Activated B cell treated with CpG ODN at 0.5 μM for 24 hours (primary cell): ENCODE data around the gene PPIL3. TPM values are rescaled to one million over a fixed set of nuclear protein-coding genes. Genes with fewer than 3 reads are reported as not detected.

ENCODE experiments used
- ATAC-seq: fragments of 200-7000 bp; cut with Tn5 transposase; one replicate; pipeline ENCODE4 v1.10.0; 2021; ENCODE audit warnings: low read depth, mild to moderate bottlenecking, moderate library complexity
- CTCF ChIA-PET: fragments of 350-600 bp; sonication (Branson Sonifier 250); formaldehyde crosslinking; loops from one replicate; lab custom pipeline; 2021; ENCODE audit warnings: antibody characterized with exemption; lab: Charles Lee
- POLR2A ChIA-PET: fragments of 350-600 bp; sonication (Branson Sonifier 250); formaldehyde crosslinking; loops from one replicate; lab custom pipeline; 2021; ENCODE audit warnings: antibody characterized with exemption; lab: Charles Lee
- DNase-seq: peaks from one replicate; pipeline ENCODE4 v3.0.0; 2022
- H3K27ac Mint-ChIP-seq: one replicate; pipeline ENCODE4 v1.8.0; 2020; ENCODE audit warnings: mixed read lengths
- H3K27me3 Mint-ChIP-seq: one replicate; pipeline ENCODE4 v1.8.0; 2021; ENCODE audit warnings: mixed read lengths
- H3K36me3 Mint-ChIP-seq: one replicate; pipeline ENCODE4 v1.8.0; 2021; ENCODE audit warnings: low read depth, mixed read lengths
- H3K4me1 Mint-ChIP-seq: one replicate; pipeline ENCODE4 v1.8.0; 2021; ENCODE audit warnings: mixed read lengths
- H3K4me3 Mint-ChIP-seq: one replicate; pipeline ENCODE4 v1.8.0; 2020; ENCODE audit warnings: mild to moderate bottlenecking, mixed read lengths
- H3K9me3 Mint-ChIP-seq: one replicate; pipeline ENCODE4 v1.8.0; 2020; ENCODE audit warnings: mixed read lengths
- intact Hi-C: fragments of 100-400 bp; cut with micrococcal nuclease; formaldehyde crosslinking; loops from one replicate; pipeline ENCODE4 v1.15.1; 2024
- total RNA-seq: library from RNA; stranded (reverse); gene quantifications from 2 replicates; pipeline ENCODE4 v1.2.3, GENCODE V29; 2022
- TF ChIP-seq, protein P1 (sequence below): fragments of 200-600 bp; IDR thresholded peaks from one replicate; pipeline ENCODE4 v1.8.0; 2022; ENCODE audit warnings: antibody characterized with exemption, mild to moderate bottlenecking

Gene PPIL3
- total RNA-seq, 1 donor from 2014 or later, result 52.5 TPM

DNA sequence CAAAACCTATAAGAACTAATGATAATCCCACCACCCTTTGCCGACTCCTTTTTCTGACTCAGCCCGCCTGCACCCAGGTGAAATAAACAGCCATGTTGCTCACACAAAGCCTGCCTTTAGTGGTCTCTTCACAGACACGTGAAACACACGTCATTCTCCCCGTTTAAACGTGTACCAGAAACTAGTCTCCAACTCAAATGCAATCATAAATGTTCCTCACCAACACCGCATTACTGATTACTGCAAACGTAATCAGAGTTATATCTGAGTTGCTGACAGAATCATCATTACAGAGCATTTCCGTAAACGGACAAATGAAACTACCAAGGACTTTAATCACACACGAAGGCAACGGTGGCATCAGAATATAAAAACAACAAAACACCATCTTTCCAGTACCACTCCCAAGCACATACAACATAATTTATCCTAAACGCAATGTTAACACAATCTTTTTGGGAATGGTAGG, 26.3 kb downstream of the PPIL3 start:
- H3K36me3 Mint-ChIP-seq, result peaks cover 66% of the 10 kb centered on the region
- peak; percentile 5 for ATAC-seq
- peaks cover 58% of the 10 kb centered on the region for H3K4me1 Mint-ChIP-seq
- intact Hi-C loops, result loop anchor here (5.0 to 10.0 kb wide), 5 partner anchors 335 to 1405 kb away; partner anchors contain the start of genes ALS2, C2orf69, NOP58 and SGO2
- DNase-seq, result no peak
- ChIA-PET CTCF (no interaction called here), POLR2A (interaction anchor here (2.4 to 2.8 kb wide), 2 partner anchors 14 to 254 kb away, joined by 24 to 52 read pairs; partner anchors contain the start of gene CFLAR)
- H3K4me3 Mint-ChIP-seq, result peak overlapping the region; percentile 100
- TF ChIP-seq, protein P1, sequence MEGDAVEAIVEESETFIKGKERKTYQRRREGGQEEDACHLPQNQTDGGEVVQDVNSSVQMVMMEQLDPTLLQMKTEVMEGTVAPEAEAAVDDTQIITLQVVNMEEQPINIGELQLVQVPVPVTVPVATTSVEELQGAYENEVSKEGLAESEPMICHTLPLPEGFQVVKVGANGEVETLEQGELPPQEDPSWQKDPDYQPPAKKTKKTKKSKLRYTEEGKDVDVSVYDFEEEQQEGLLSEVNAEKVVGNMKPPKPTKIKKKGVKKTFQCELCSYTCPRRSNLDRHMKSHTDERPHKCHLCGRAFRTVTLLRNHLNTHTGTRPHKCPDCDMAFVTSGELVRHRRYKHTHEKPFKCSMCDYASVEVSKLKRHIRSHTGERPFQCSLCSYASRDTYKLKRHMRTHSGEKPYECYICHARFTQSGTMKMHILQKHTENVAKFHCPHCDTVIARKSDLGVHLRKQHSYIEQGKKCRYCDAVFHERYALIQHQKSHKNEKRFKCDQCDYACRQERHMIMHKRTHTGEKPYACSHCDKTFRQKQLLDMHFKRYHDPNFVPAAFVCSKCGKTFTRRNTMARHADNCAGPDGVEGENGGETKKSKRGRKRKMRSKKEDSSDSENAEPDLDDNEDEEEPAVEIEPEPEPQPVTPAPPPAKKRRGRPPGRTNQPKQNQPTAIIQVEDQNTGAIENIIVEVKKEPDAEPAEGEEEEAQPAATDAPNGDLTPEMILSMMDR, result no peak
- peak overlapping the region; percentile 100 for H3K27ac Mint-ChIP-seq
- no peaks in the 10 kb centered on the region for H3K9me3 Mint-ChIP-seq
- H3K27me3 Mint-ChIP-seq, result no peaks in the 10 kb centered on the region

DNA sequence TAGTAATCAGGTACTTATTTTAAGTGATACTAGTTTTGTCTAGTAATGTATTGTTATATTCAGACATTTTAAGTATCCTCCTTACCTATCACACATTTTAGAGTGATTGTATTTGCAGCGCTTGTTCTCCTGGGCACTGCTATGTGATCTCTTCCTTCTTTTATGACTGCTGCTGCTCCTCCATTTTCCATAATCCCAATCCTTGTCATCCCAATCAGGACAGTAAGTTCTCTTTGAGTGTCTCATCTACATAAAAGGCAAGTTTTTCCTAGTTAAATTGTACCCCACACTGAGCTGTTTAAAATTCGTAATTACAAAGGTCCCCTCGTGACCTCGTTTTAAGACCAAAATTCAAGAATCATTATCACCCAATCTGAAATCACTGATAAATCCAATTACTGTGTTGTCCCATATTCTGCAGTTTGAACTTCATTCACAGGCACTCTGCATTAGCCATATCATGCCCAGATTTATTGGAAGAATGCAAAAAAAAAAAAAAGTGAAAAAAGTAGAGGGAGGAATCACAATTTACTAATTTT, 27.2 kb downstream of the PPIL3 start:
- TF ChIP-seq, protein P1, result no peak
- DNase-seq (no peak), ATAC-seq (no peak)
- no peaks in the 10 kb centered on the region for H3K9me3 Mint-ChIP-seq
- CTCF ChIA-PET, result no interaction called here
- peak overlapping the region; percentile 100 for H3K4me3 Mint-ChIP-seq
- intact Hi-C loops, result loop anchor here (5.0 to 10.0 kb wide), 5 partner anchors 334 to 1406 kb away; partner anchors contain the start of genes ALS2, C2orf69, NOP58 and SGO2
- H3K27ac Mint-ChIP-seq, result peak overlapping the region; percentile 100
- peaks cover 74% of the 10 kb centered on the region for H3K36me3 Mint-ChIP-seq
- H3K4me1 Mint-ChIP-seq, result peaks cover 56% of the 10 kb centered on the region
- POLR2A ChIA-PET, result interaction anchor here (0.7 to 0.9 kb wide), 2 partner anchors 254 to 636 kb away, joined by 3 read pairs; no protein-coding TSS in a partner anchor
- H3K27me3 Mint-ChIP-seq, result no peaks in the 10 kb centered on the region

DNA sequence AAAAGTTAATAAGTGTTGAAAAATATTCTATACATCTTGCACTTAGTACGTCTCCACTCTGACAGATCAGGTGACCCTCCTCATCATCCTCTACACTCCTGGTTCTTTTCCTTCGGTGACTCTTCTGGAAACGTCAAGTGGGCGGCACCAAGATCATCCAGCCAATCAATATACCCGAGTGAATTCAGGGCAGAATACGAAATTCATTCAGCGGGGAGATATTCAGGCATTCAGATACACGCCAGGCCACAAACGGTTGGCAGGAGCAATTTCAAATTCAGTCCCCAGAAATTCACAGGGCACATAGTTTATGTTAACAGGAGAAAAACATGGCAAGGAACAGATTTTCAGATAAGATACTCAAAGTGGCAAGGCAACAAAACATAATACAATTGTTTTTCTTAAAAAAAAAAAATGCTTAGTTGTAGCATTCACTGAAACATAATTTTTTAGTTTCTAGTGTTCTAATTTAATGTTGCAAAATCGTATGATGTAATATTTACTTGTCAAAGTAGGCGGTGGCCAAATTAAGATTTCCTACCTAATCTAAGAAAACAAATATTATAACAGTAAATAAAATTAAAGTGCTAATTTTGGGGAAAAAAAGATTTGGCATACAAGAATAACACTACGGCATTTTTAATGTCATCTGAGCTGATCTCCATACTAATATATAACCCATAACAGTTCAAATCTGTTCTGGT, 28.6 kb downstream of the PPIL3 start:
- intact Hi-C loops, result loop anchor here (5.0 to 10.0 kb wide), 5 partner anchors 333 to 1407 kb away; partner anchors contain the start of genes ALS2, C2orf69, NOP58 and SGO2
- Mint-ChIP-seq H3K4me3 (peak overlapping the region; percentile 65), H3K4me1 (peaks cover 56% of the 10 kb centered on the region)

DNA sequence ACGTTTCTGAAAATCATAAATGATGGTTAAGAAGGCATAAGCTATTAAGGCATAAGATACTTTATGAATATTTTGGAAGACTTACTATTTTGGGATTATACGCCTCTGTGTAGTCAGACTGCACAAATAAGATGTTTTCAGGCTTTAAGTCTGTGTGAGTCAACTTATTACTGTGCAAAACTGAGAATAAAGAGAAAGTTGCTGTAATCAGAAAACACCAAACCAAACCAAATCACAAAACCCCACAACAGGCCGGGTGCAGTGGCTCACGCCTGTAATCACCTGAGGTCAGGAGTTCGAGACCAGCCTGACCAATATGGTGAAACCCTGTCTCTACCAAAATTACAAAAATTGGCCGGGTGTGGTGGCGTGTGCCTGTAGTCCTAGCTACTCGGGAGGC, 32.1 kb downstream of the PPIL3 start:
- Mint-ChIP-seq H3K4me1 (peaks cover 42% of the 10 kb centered on the region), H3K36me3 (peaks cover 87% of the 10 kb centered on the region), H3K27me3 (no peaks in the 10 kb centered on the region), H3K4me3 (no peak overlapping the region), H3K9me3 (no peaks in the 10 kb centered on the region), H3K27ac (no peak overlapping the region)
- no peak for ATAC-seq
- DNase-seq, result no peak
- POLR2A ChIA-PET, result no interaction called here
- intact Hi-C loops, result no loop called here
- TF ChIP-seq, protein P1, result no peak
- CTCF ChIA-PET, result no interaction called here

More for the DNA sequence above, 28.6 kb downstream of the PPIL3 start:
- Mint-ChIP-seq H3K27ac (peak overlapping the region; percentile 56), H3K27me3 (no peaks in the 10 kb centered on the region), H3K9me3 (no peaks in the 10 kb centered on the region), H3K36me3 (peaks cover 84% of the 10 kb centered on the region)
- TF ChIP-seq, protein P1, result no peak
- CTCF ChIA-PET, result interaction anchor here (0.6 kb wide), 1 partner anchor 31 kb away, joined by 3 read pairs; no protein-coding TSS in a partner anchor
- ATAC-seq (no peak), DNase-seq (no peak)
- POLR2A ChIA-PET, result interaction anchor here (1.0 to 1.4 kb wide), 3 partner anchors 10 to 32 kb away, joined by 3 read pairs; partner anchors contain the start of genes NIF3L1 and PPIL3

DNA sequence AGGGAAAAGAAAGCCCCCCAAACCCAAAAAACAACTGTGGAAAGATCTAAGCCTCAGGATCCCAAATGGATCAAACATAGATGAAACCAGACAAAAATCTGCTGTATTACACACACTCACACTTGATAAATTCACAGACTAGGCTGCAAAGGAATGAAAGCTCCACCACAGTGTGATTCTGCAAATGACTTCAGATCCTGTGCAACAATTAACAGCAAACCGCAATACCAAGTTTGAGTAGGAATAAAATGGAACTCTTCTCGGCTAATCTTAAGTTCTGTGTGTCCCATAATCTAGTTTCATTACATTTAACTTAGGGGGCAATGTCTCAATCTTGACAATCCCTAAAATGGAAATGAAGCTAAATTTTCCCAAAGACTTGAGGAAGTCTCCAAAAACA, 36.3 kb downstream of the PPIL3 start:
- H3K9me3 Mint-ChIP-seq, result no peaks in the 10 kb centered on the region
- no peaks in the 10 kb centered on the region for H3K27me3 Mint-ChIP-seq
- CTCF ChIA-PET, result no interaction called here
- H3K4me1 Mint-ChIP-seq, result peaks cover 3% of the 10 kb centered on the region
- intact Hi-C loops, result no loop called here
- DNase-seq (no peak), ATAC-seq (no peak)
- H3K36me3 Mint-ChIP-seq, result peaks cover 65% of the 10 kb centered on the region
- POLR2A ChIA-PET, result interaction anchor here (0.7 to 2.0 kb wide), 2 partner anchors 11 to 599 kb away, joined by 3 to 27 read pairs; partner anchors contain the start of genes CLK1, STRADB and TRAK2
- no peak overlapping the region for H3K27ac Mint-ChIP-seq
- TF ChIP-seq, protein P1, result no peak
- no peak overlapping the region for H3K4me3 Mint-ChIP-seq
